ENCODE measurements around the gene GPRC5C. TPM values are rescaled to one million over a fixed set of nuclear protein-coding genes. Genes with fewer than 3 reads are reported as not detected.

Gene GPRC5C
- total and polyA plus RNA-seq, 2 donors (not counting 3 experiments of a cell fraction or from before 2014, with no cell fraction given) = not detected

DNA sequence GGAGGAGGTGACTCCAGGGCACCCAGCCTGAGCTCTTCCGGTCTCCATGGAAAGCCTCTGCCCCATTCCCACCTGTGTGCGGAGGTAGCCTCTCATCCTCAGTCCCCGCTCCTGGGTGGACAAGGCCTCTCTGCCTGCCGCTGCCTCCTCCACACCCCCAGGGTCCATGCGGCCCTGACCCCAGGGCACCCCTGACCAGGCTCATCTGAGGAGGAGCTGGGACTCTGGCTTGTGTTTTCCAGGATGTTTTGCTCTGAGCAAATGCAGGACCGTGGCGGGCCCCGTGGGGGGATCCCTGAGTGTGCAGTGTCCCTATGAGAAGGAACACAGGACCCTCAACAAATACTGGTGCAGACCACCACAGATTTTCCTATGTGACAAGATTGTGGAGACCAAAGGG, 41.4 kb downstream of the GPRC5C start:
- H3K4me2 ChIP-seq (ENCODE audit: insufficient read depth, low read length) = no peak overlapping the region
- H3K9me1 ChIP-seq (replicated peaks; ENCODE audit: control insufficient read depth, extremely low read depth, insufficient read depth, low read length) = no peaks in the 10 kb centered on the region
- no peaks in the 10 kb centered on the region for H3K9me3 ChIP-seq (replicated peaks; ENCODE audit: control insufficient read depth, insufficient read depth, low read length)
- ChIA-PET CTCF (interaction anchor here (2.3 kb wide), 1 partner anchor 94 kb away, joined by 5 read pairs; no protein-coding TSS in a partner anchor), POLR2A (no interaction called here)
- H3K4me3 ChIP-seq (replicated peaks in 1 of 3; ENCODE audit: insufficient read depth in 1 of 3, low read depth in 1 of 3, low read length in 3 of 3) = no peak overlapping the region
- no peaks in the 10 kb centered on the region for H3K36me3 ChIP-seq (ENCODE audit: control insufficient read depth in 2 of 2, extremely low read depth in 1 of 2, insufficient read depth in 2 of 2, low read length in 2 of 2)
- H2AFZ ChIP-seq (ENCODE audit: low read depth, low read length) = no peak overlapping the region
- no peaks in the 10 kb centered on the region for H3K4me1 ChIP-seq (ENCODE audit: control insufficient read depth, extremely low read depth, insufficient read depth, low read length)
- DNase-seq (ENCODE audit: low read depth, low spot score) (no peak), FAIRE-seq (no peak)
- H3K9ac ChIP-seq (replicated peaks; ENCODE audit: extremely low read depth, insufficient read depth, low read length) = no peak overlapping the region
- H4K20me1 ChIP-seq (replicated peaks; ENCODE audit: control insufficient read depth, extremely low read depth, insufficient read depth, low read length) = no peaks in the 10 kb centered on the region
- H3K79me2 ChIP-seq (ENCODE audit: control insufficient read depth, insufficient read depth, low read length) = no peaks in the 10 kb centered on the region
- intact Hi-C loops (cut with micrococcal nuclease) = no loop called here
- H3K27ac ChIP-seq (ENCODE audit: insufficient read depth, low read depth, low read length) = no peak overlapping the region
- H3K27me3 ChIP-seq (ENCODE audit: control insufficient read depth in 2 of 2, insufficient read depth in 2 of 2, low read length in 2 of 2) = no peaks in the 10 kb centered on the region
- TF ChIP-seq FOS (IDR thresholded peaks at IDR 0.05; ENCODE audit: borderline replicate concordance, insufficient read depth, low read length) = no peak
- no peak for TF ChIP-seq EZH2 (IDR thresholded peaks at IDR 0.05; ENCODE audit: borderline replicate concordance, low read depth, low read length, severe bottlenecking)
- TF ChIP-seq MYC (IDR thresholded peaks at IDR 0.05; ENCODE audit: low read depth, low read length) = no peak
- TF ChIP-seq, protein P1, sequence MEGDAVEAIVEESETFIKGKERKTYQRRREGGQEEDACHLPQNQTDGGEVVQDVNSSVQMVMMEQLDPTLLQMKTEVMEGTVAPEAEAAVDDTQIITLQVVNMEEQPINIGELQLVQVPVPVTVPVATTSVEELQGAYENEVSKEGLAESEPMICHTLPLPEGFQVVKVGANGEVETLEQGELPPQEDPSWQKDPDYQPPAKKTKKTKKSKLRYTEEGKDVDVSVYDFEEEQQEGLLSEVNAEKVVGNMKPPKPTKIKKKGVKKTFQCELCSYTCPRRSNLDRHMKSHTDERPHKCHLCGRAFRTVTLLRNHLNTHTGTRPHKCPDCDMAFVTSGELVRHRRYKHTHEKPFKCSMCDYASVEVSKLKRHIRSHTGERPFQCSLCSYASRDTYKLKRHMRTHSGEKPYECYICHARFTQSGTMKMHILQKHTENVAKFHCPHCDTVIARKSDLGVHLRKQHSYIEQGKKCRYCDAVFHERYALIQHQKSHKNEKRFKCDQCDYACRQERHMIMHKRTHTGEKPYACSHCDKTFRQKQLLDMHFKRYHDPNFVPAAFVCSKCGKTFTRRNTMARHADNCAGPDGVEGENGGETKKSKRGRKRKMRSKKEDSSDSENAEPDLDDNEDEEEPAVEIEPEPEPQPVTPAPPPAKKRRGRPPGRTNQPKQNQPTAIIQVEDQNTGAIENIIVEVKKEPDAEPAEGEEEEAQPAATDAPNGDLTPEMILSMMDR (IDR thresholded peaks at IDR 0.05; ENCODE audit: extremely low read depth in 1 of 2, insufficient read depth in 1 of 2, low read depth in 1 of 2, low read length in 2 of 2) = no peak
- TF ChIP-seq POLR2AphosphoS5 (IDR thresholded peaks at IDR 0.05; ENCODE audit: insufficient read depth, low read depth, low read length) = no peak
- TF ChIP-seq GATA2 (IDR thresholded peaks at IDR 0.05; ENCODE audit: insufficient read depth, insufficient read length, low read depth, low read length) = no peak
- no peak for TF ChIP-seq JUN (IDR thresholded peaks at IDR 0.05; ENCODE audit: borderline replicate concordance, insufficient read depth, insufficient read length, low read depth)
- no peak for TF ChIP-seq POLR2A (IDR thresholded peaks at IDR 0.05; ENCODE audit: low read depth, low read length)
- TF ChIP-seq, protein P2, sequence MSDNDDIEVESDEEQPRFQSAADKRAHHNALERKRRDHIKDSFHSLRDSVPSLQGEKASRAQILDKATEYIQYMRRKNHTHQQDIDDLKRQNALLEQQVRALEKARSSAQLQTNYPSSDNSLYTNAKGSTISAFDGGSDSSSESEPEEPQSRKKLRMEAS (IDR thresholded peaks at IDR 0.05; ENCODE audit: insufficient read depth, insufficient read length) = no peak
- no TSS peak for BruUV-seq (replicated peaks)
- dilution Hi-C loops (cut with MboI; ENCODE audit: extremely low pct_ligation_motif_present, low sequenced_read_pairs) = no loop called here
